BLaER1 treated with 17β-estradiol and CSF1 and Interleukin-3, amounts not matched to agents 10 nM and 100 nM (cell line): ENCODE data around the gene IFNA14.
"Not testable (repeated sequence)": the region's sequence is repeated elsewhere in the genome, so short reads cannot be mapped to it uniquely, and the experiment has no call there.

Source experiments
- H3K27ac ChIP-seq, 11 experiments: shearing (Covaris generic); formaldehyde crosslinking; 2 replicates each; pipeline ENCODE4 v1.8.1; 2022
- H3K27me3 ChIP-seq, 11 experiments: shearing (Covaris generic); formaldehyde crosslinking; 2 replicates each; pipeline ENCODE4 v1.8.1; 2022
- H3K36me3 ChIP-seq, 11 experiments: shearing (Covaris generic); formaldehyde crosslinking; 2 replicates each; pipeline ENCODE4 v1.8.1; 2022
- H3K4me1 ChIP-seq, 10 experiments: shearing (Covaris generic); formaldehyde crosslinking; 2 replicates each; pipeline ENCODE4 v1.8.1; 2022
- H3K4me2 ChIP-seq, 11 experiments: shearing (Covaris generic); formaldehyde crosslinking; 2 replicates each; pipeline ENCODE4 v1.8.1; 2022
- H3K4me3 ChIP-seq, 10 experiments: shearing (Covaris generic); formaldehyde crosslinking; 2 replicates each; pipeline ENCODE4 v1.8.1; 2022
- H3K9ac ChIP-seq, 11 experiments: shearing (Covaris generic); formaldehyde crosslinking; 2 replicates each; pipeline ENCODE4 v1.8.1; 2022
- H3K9me3 ChIP-seq, 11 experiments: shearing (Covaris generic); formaldehyde crosslinking; replicated peaks in 1 of 11; 2 replicates each; pipeline ENCODE4 v1.8.1; 2022
- H4K20me1 ChIP-seq, 11 experiments: shearing (Covaris generic); formaldehyde crosslinking; 2 replicates each; pipeline ENCODE4 v1.8.1; 2022
- Cebpa-rat ChIP-seq, 11 experiments: shearing (Covaris generic); IDR thresholded peaks; 2 replicates each; pipeline ENCODE4 v1.8.1; 2022

Gene IFNA14

GRCh38 chr9:21265421-21266189 lies 25.8 kb upstream of the IFNA14 start:
- no peak overlapping the region for H3K4me3 ChIP-seq
- no peak for TF ChIP-seq Cebpa-rat (IDR thresholded peaks at IDR 0.05)
- H3K4me1 ChIP-seq = 0 out of 20 replicates have a peak, but pooled peaks cover 0 to 9% (median 0%) of the 10 kb centered on the region in 10 experiments
- H3K4me2 ChIP-seq = no peak overlapping the region
- peaks cover 0 to 8% (median 1%) of the 10 kb centered on the region in 11 experiments; a peak in 7 of 22 replicates for H3K9me3 ChIP-seq
- no peaks in the 10 kb centered on the region for H4K20me1 ChIP-seq
- H3K9ac ChIP-seq = no peak overlapping the region
- no peaks in the 10 kb centered on the region for H3K36me3 ChIP-seq
- no peak overlapping the region for H3K27ac ChIP-seq
- peaks cover 0 to 4% (median 0%) of the 10 kb centered on the region in 11 experiments; a peak in 1 of 22 replicates for H3K27me3 ChIP-seq

- TF ChIP-seq Cebpa-rat (IDR thresholded peaks at IDR 0.05) = no peak
- Histone ChIP-seq H3K27me3 (peaks cover 0 to 53% (median 0%) of the 10 kb centered on the region in 11 experiments; a peak in 6 of 22 replicates), H3K36me3 (no peaks in the 10 kb centered on the region), H3K27ac (peak overlapping the region in 2 of 11 experiments; percentile 10 to 24; a peak in 3 of 22 replicates), H3K4me2 (peak overlapping the region; percentile 8 to 65 (median 52); a peak in 21 of 22 replicates), H3K9me3 (peaks cover 17 to 27% (median 22%) of the 10 kb centered on the region in 11 experiments), H3K9ac (no peak overlapping the region), H4K20me1 (no peaks in the 10 kb centered on the region; a peak in 1 of 22 replicates), H3K4me3 (no peak overlapping the region), H3K4me1 (peaks cover 20 to 41% (median 33%) of the 10 kb centered on the region in 10 experiments)
These were observed 15.9 kb upstream of the IFNA14 start for GRCh38 chr9:21255538-21256212.

GRCh38 chr9:21252721-21253547 lies 13.1 kb upstream of the IFNA14 start:
- Histone ChIP-seq H3K36me3 (no peaks in the 10 kb centered on the region), H3K9me3 (peaks cover 7 to 12% (median 9%) of the 10 kb centered on the region in 11 experiments; a peak in 21 of 22 replicates), H3K4me2 (peak overlapping the region; percentile 49 to 77 (median 63)), H3K9ac (peak overlapping the region in 7 of 11 experiments; percentile 4 to 61 (median 42); a peak in 11 of 22 replicates), H3K4me3 (no peak overlapping the region; a peak in 1 of 20 replicates), H3K4me1 (peaks cover 20 to 41% (median 33%) of the 10 kb centered on the region in 10 experiments), H4K20me1 (no peaks in the 10 kb centered on the region; a peak in 1 of 22 replicates), H3K27me3 (peaks cover 0 to 72% (median 0%) of the 10 kb centered on the region in 11 experiments; a peak in 6 of 22 replicates), H3K27ac (peak overlapping the region in 8 of 11 experiments; percentile 43 to 74 (median 64); a peak in 16 of 22 replicates)
- peak in 7 of 11 experiments; percentile 25 to 93 (median 65); a peak in 10 of 22 replicates for TF ChIP-seq Cebpa-rat (IDR thresholded peaks at IDR 0.05)

- Histone ChIP-seq H3K36me3 (no peaks in the 10 kb centered on the region), H3K4me2 (peak overlapping the region in 3 of 11 experiments; percentile 57 to 77 (median 64); a peak in 3 of 22 replicates), H3K27me3 (peaks cover 0 to 64% (median 0%) of the 10 kb centered on the region in 11 experiments; a peak in 6 of 22 replicates), H3K27ac (peak overlapping the region in 5 of 11 experiments; percentile 63 to 74 (median 70); a peak in 6 of 22 replicates), H3K9ac (no peak overlapping the region), H4K20me1 (no peaks in the 10 kb centered on the region; a peak in 1 of 22 replicates), H3K4me1 (peaks cover 20 to 41% (median 33%) of the 10 kb centered on the region in 10 experiments), H3K9me3 (no peaks in the 10 kb centered on the region; a peak in 1 of 22 replicates), H3K4me3 (no peak overlapping the region)
- no peak for TF ChIP-seq Cebpa-rat (IDR thresholded peaks at IDR 0.05)
These were observed 11.8 kb upstream of the IFNA14 start for GRCh38 chr9:21251638-21252037.

- TF ChIP-seq Cebpa-rat (IDR thresholded peaks at IDR 0.05) = no peak
- no peak overlapping the region for H3K9ac ChIP-seq
- H3K36me3 ChIP-seq = no peaks in the 10 kb centered on the region
- H3K4me2 ChIP-seq = peak overlapping the region in 1 of 11 experiments; percentile 77; a peak in 1 of 22 replicates
- peaks cover 20 to 40% (median 31%) of the 10 kb centered on the region in 10 experiments for H3K4me1 ChIP-seq
- H4K20me1 ChIP-seq = no peaks in the 10 kb centered on the region; a peak in 1 of 22 replicates
- no peaks in the 10 kb centered on the region; a peak in 1 of 22 replicates for H3K9me3 ChIP-seq
- peaks cover 0 to 61% (median 0%) of the 10 kb centered on the region in 11 experiments; a peak in 6 of 22 replicates for H3K27me3 ChIP-seq
- peak overlapping the region in 4 of 11 experiments; percentile 65 to 74 (median 70); a peak in 4 of 22 replicates for H3K27ac ChIP-seq
- no peak overlapping the region for H3K4me3 ChIP-seq
These were observed 11.4 kb upstream of the IFNA14 start for GRCh38 chr9:21251190-21251589.

GRCh38 chr9:21244836-21245235 lies 5.0 kb upstream of the IFNA14 start:
- Histone ChIP-seq H3K4me1 (peaks cover 0 to 12% (median 7%) of the 10 kb centered on the region in 10 experiments; a peak in 10 of 20 replicates), H3K27ac (no peak overlapping the region), H3K9me3 (no peaks in the 10 kb centered on the region; a peak in 1 of 22 replicates), H3K4me3 (no peak overlapping the region), H3K4me2 (peak overlapping the region in 6 of 11 experiments; percentile 14 to 63 (median 52); a peak in 7 of 22 replicates), H3K9ac (no peak overlapping the region), H4K20me1 (no peaks in the 10 kb centered on the region; a peak in 1 of 22 replicates), H3K27me3 (peaks cover 0 to 55% (median 0%) of the 10 kb centered on the region in 11 experiments; a peak in 4 of 22 replicates), H3K36me3 (no peaks in the 10 kb centered on the region)
- TF ChIP-seq Cebpa-rat (IDR thresholded peaks at IDR 0.05) = no peak

GRCh38 chr9:21236360-21236714 lies 3.5 kb downstream of the IFNA14 start:
- not testable (repeated sequence) for H3K27ac ChIP-seq, H3K9ac ChIP-seq, H3K4me3 ChIP-seq, H3K9me3 ChIP-seq, H4K20me1 ChIP-seq, H3K36me3 ChIP-seq
- peaks cover 0 to 13% (median 0%) of the 10 kb centered on the region in 11 experiments; a peak in 2 of 22 replicates for H3K27me3 ChIP-seq
- peaks cover 0 to 15% (median 9%) of the 10 kb centered on the region in 10 experiments; a peak in 12 of 20 replicates for H3K4me1 ChIP-seq
- H3K4me2 ChIP-seq = peak overlapping the region in 10 of 11 experiments; percentile 31 to 77 (median 54); a peak in 17 of 22 replicates

GRCh38 chr9:21235468-21236359 lies 4.1 kb downstream of the IFNA14 start:
- H3K4me3 ChIP-seq, H3K27ac ChIP-seq, H3K36me3 ChIP-seq, H4K20me1 ChIP-seq, H3K9me3 ChIP-seq, H3K9ac ChIP-seq, H3K27me3 ChIP-seq: not testable (repeated sequence)
- H3K4me2 ChIP-seq = peak overlapping the region; percentile 31 to 77 (median 51); a peak in 17 of 22 replicates
- peaks cover 0 to 15% (median 9%) of the 10 kb centered on the region in 10 experiments; a peak in 12 of 20 replicates for H3K4me1 ChIP-seq
